SK-MEL-5 (cell line): ENCODE measurements around the gene COL3A1. TPM values are rescaled to one million over a fixed set of nuclear protein-coding genes. Genes with fewer than 3 reads are reported as not detected.

ENCODE experiments used
- DNase-seq: peaks from one replicate; pipeline ENCODE4 v3.0.0-alpha.2; 2016; ENCODE audit warnings: low read depth, low spot score
- in situ Hi-C: cut with HindIII; loops from 2 replicates; pipeline ENCODE4 v1.10.0; 2016; ENCODE audit warnings: low sequenced_read_pairs, high pct_unique_total_duplicates, low pct_unique_long_range_greater_than_20kb
- small RNA-seq, 2 experiments: library from RNA; depleted of rRNA; stranded (forward); fragments of <200 nt; gene quantifications; one replicate each; pipeline ENCODE3, GENCODE V24; 2014
- total RNA-seq: library from RNA; depleted of rRNA; stranded (reverse); fragments of >200 nt; shearing (Covaris generic); gene quantifications from 2 replicates; pipeline ENCODE4 v1.2.3, GENCODE V29; 2014; rRNA removed

Gene COL3A1
- total RNA-seq, 1 experiment from 2014 or later, result 0.50 TPM

- no peak for DNase-seq
- in situ Hi-C loops, result no loop called here
Measured at GRCh38 chr2:189048189-189048588, 74.0 kb downstream of the COL3A1 start.

GRCh38 chr2:189049709-189050164 is 75.6 kb downstream of the COL3A1 start:
- no peak for DNase-seq
- in situ Hi-C loops, result no loop called here

- no peak for DNase-seq
- in situ Hi-C loops, result no loop called here
Measured at GRCh38 chr2:189050165-189050712, 76.1 kb downstream of the COL3A1 start.

- peak; percentile 29 for DNase-seq
- in situ Hi-C loops, result no loop called here
Measured at GRCh38 chr2:189056200-189057106, 82.3 kb downstream of the COL3A1 start.

DNA sequence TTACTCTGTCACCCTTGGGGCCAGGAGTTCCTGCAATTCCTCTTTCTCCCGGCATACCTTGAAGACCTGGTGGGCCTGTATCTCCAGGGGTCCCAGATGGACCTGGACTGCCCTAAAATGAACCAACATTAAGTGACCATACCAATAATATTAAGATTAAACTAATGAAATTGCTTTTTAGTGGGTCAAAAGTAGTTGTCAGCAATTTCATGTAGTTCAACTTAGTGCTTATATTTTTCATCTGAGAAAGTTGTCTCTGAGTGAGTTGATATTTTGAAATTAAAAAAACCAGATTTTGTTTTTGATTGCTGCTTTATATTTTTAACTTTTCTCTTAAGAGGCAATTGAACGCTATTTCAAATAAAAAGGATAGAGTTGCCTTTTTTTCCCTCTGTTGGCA is 83.1 kb downstream of the COL3A1 start:
- DNase-seq, result no peak
- in situ Hi-C loops, result no loop called here

DNA sequence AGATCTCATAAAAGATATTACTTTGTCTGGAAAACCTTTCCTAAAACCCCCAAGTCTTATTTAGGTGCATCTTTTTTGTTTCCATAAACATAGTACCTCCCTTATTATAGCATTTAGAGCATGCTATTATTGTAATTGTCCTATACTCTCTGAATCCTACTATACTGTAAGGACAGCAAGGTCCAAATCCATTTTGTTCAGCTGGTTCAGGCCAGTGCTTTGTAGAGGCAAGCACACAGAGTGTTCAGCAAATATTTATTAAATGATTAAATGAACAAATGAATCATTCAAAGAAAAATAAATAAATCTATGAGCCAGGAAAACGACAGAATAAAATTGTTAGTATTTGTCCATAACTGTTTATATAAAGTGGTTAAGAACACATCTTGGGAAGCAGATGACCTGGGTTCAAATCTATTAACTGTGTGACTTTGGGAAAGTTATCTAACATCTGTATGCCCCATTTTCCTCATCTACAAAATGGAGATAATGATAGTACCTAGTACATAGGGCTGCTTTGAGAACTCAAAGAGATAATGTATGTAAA is 86.0 kb downstream of the COL3A1 start:
- DNase-seq, result no peak

More for the DNA sequence above, 86.0 kb downstream of the COL3A1 start:
- in situ Hi-C loops, result no loop called here

Small RNA genes within 50 kb of the gene (small RNA-seq; reads per million reads assigned to genes)
- gene MIR1245A, result 0 reads per million in 2 experiments

Other genes starting within 250 kb of the COL3A1 start
- gene COL5A2, start 205.4 kb downstream of the COL3A1 start, total RNA-seq, result 5.8 and 6.7 TPM in 2 replicates